ENCODE data around the gene SUSD4.

GRCh38 chr1:223269006-223269405 is 95.0 kb downstream of the SUSD4 start:
- TF ChIP-seq CTCF (IDR thresholded peaks at IDR 0.05) (no peak), POLR2A (IDR thresholded peaks at IDR 0.05) (no peak), POLR2AphosphoS5 (IDR thresholded peaks at IDR 0.05) (no peak)

Measured in gastroesophageal sphincter (tissue), 3 donors.